ENCODE results near the gene ELANE.
A peak's percentile ranks its signal among the peaks of the same experiment; 100 is the strongest.
"Not testable (repeated sequence)": the region's sequence is repeated elsewhere in the genome, so short reads cannot be mapped to it uniquely, and the experiment has no call there.

Gene ELANE

GRCh38 chr19:879711-880438 lies 27.8 kb downstream of the ELANE start:
- H3K36me3 Mint-ChIP-seq: peaks cover 43 to 45% of the 10 kb centered on the region in 2 donors
- peaks cover 4 to 6% of the 10 kb centered on the region in 2 donors for H3K4me1 Mint-ChIP-seq
- H3K9me3 Mint-ChIP-seq: no peaks in the 10 kb centered on the region
- DNase-seq (no peak), ATAC-seq (replicated peaks) (no peak)
- no peak overlapping the region for H3K27ac Mint-ChIP-seq
- no peak overlapping the region for H3K4me3 Mint-ChIP-seq
- no peaks in the 10 kb centered on the region for H3K27me3 Mint-ChIP-seq

DNA sequence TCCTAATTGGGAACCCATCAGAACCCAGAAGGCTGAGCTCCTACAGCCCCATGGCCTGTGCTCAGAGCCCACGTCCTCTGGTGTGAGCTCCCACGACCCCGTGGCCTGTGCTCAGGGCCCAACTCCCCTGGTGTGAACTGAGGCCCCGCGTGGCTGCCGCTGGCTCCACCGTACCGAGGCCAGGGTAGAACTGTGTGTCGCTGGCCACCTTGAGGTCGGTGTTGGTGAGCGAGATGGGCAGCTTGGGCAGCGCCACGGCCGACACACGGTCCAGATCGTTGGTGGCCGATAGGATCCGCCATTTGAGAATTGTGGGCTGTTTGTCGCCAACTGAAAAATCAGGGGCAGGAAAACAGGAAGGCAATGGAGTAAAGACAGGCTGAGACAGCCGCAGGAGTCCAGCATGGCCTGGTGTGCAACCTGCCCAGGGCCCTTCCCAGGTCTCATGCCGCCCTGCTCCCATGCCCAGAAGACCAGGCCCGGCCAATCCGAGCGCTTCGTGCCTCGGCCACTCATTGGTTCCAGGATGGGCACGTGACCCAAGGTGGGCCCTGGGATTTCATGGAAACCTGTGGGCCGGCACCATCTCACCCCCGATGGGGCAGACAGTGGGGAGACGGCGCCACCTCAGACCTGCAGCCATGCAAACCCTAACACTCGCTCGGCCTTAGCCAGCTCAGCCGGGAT lies 29.4 kb downstream of the ELANE start:
- no peak for ATAC-seq (replicated peaks)
- DNase-seq: no peak

DNA sequence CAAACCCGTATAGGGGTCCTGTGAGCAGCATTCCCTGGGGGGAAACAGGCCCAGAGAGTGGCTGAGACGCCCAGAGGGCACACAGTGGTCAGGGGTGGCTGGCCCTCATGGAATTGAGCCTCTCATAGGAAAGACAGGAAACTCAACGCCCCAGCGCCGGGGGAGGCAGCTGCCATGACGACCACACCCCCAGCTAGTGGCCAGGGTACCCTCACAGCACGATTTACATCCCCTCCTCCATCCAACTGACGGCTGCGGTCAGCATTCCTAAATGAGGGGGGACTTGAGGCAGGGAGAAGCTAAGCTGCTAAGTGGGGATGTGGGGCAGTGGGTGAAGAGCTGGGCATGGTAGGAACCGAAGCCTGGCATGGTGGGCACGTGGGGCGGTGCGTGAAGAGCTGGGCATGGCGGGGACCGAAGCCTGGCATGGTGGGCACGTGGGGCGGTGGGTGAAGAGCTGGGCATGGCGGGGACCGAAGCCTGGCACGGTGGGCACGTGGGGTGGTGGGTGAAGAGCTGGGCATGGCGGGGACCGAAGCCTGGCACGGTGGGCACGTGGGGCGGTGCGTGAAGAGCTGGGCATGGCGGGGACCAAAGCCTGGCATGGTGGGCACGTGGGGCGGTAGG lies 30.9 kb downstream of the ELANE start:
- no peak for ATAC-seq (replicated peaks)
- no peak for DNase-seq
- Mint-ChIP-seq H3K4me1 (peaks cover 4 to 6% of the 10 kb centered on the region in 2 donors), H3K27me3 (no peaks in the 10 kb centered on the region), H3K4me3 (peak overlapping the region in 1 of 2 donors; percentile 22), H3K9me3 (no peaks in the 10 kb centered on the region), H3K27ac (no peak overlapping the region), H3K36me3 (peaks cover 41 to 43% of the 10 kb centered on the region in 2 donors)

More for the DNA sequence above, 29.4 kb downstream of the ELANE start:
- no peaks in the 10 kb centered on the region for H3K27me3 Mint-ChIP-seq
- H3K4me1 Mint-ChIP-seq: peaks cover 4 to 6% of the 10 kb centered on the region in 2 donors
- H3K9me3 Mint-ChIP-seq: no peaks in the 10 kb centered on the region
- peaks cover 38 to 41% of the 10 kb centered on the region in 2 donors for H3K36me3 Mint-ChIP-seq
- peak overlapping the region; percentile 14 for H3K27ac Mint-ChIP-seq
- H3K4me3 Mint-ChIP-seq: no peak overlapping the region

GRCh38 chr19:883661-884211 lies 31.6 kb downstream of the ELANE start:
- H3K4me1 Mint-ChIP-seq: peaks cover 4 to 9% of the 10 kb centered on the region in 2 donors
- H3K27me3 Mint-ChIP-seq: no peaks in the 10 kb centered on the region
- no peak overlapping the region for H3K27ac Mint-ChIP-seq
- DNase-seq (no peak), ATAC-seq (replicated peaks) (no peak)
- no peak overlapping the region for H3K4me3 Mint-ChIP-seq
- no peaks in the 10 kb centered on the region for H3K9me3 Mint-ChIP-seq
- H3K36me3 Mint-ChIP-seq: peaks cover 41 to 44% of the 10 kb centered on the region in 2 donors

DNA sequence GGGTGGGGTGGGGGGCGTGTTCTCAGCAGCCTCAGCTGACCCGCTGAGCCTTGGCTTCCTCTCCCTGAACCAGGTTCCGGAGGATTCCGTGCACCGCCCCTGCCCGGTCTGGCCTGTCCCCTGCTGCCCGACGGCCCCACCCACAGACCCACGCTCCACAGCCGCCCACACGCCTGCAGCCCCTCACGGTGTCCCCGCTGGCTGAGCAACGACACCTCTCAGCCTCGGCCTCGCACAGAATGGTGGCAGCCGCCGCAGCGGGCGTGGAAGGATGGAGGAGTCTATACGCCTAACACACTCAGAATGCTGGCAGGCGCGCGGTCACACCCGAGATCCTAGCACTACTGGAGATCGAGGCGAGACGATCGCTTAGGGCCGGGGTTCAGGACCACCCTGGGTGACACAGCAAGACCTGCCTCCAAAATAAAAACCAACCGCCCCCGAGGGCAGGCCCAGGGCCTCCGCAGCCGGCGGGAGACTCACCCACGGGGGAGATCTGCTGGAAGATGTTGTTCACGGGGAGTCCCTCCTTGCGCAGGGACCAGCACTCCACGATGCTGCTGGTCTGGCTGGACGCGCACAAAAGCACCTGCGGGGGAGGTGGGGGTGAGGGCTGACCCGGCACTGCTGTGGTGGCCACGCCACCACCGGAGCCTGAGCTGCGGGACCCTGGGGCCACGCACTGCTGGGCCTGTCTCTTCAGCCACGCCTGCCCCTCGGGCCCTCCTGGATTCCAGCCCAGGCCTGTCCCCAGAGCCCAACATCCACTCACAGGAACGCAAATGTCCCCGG lies 32.5 kb downstream of the ELANE start:
- ATAC-seq (replicated peaks) (no peak), DNase-seq (no peak)
- no peaks in the 10 kb centered on the region for H3K27me3 Mint-ChIP-seq
- H3K27ac Mint-ChIP-seq: peak overlapping the region; percentile 62
- peaks cover 38 to 44% of the 10 kb centered on the region in 2 donors for H3K36me3 Mint-ChIP-seq
- peaks cover 0 to 4% of the 10 kb centered on the region in 2 donors for H3K4me1 Mint-ChIP-seq
- no peaks in the 10 kb centered on the region for H3K9me3 Mint-ChIP-seq
- H3K4me3 Mint-ChIP-seq: no peak overlapping the region

GRCh38 chr19:885536-886224 lies 33.6 kb downstream of the ELANE start:
- Mint-ChIP-seq H3K27me3 (no peaks in the 10 kb centered on the region), H3K27ac (no peak overlapping the region), H3K36me3 (peaks cover 37 to 43% of the 10 kb centered on the region in 2 donors), H3K4me1 (peaks cover 0 to 4% of the 10 kb centered on the region in 2 donors), H3K4me3 (no peak overlapping the region), H3K9me3 (no peaks in the 10 kb centered on the region)
- ATAC-seq (replicated peaks) (no peak), DNase-seq (no peak)

DNA sequence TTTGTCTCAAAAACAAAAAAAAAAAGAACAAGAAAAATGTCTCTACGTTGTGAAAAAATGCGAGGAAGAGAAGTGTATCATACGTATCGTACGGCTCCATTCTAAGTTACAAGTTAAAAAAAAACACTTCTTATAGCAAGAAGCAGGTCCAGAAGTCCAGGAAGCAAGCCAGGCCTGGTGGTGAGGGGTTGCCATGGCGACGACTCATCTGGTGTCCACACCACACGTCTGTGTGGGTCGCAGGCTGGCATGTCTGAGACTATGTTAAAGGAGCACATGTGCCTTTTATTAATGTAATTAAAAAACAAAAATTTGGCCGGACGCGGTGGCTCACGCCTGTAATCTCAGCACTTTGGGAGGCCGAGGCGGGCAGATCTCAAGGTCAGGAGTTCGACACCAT lies 35.0 kb downstream of the ELANE start:
- H3K4me3 Mint-ChIP-seq: no peak overlapping the region
- no peak overlapping the region for H3K27ac Mint-ChIP-seq
- no peaks in the 10 kb centered on the region for H3K9me3 Mint-ChIP-seq
- peaks cover 25 to 30% of the 10 kb centered on the region in 2 donors for H3K36me3 Mint-ChIP-seq
- peaks cover 6 to 15% of the 10 kb centered on the region in 2 donors for H3K4me1 Mint-ChIP-seq
- H3K27me3 Mint-ChIP-seq: no peaks in the 10 kb centered on the region
- no peak for ATAC-seq (replicated peaks)
- no peak for DNase-seq

- H3K4me1 Mint-ChIP-seq: peaks cover 9 to 18% of the 10 kb centered on the region in 2 donors
- H3K36me3 Mint-ChIP-seq: peaks cover 24 to 26% of the 10 kb centered on the region in 2 donors
- DNase-seq: no peak
- no peaks in the 10 kb centered on the region for H3K27me3 Mint-ChIP-seq
- no peak overlapping the region for H3K27ac Mint-ChIP-seq
- no peaks in the 10 kb centered on the region for H3K9me3 Mint-ChIP-seq
- H3K4me3 Mint-ChIP-seq: no peak overlapping the region
- ATAC-seq (replicated peaks): no peak
Observed at GRCh38 chr19:887599-887998, 35.5 kb downstream of the ELANE start.

DNA sequence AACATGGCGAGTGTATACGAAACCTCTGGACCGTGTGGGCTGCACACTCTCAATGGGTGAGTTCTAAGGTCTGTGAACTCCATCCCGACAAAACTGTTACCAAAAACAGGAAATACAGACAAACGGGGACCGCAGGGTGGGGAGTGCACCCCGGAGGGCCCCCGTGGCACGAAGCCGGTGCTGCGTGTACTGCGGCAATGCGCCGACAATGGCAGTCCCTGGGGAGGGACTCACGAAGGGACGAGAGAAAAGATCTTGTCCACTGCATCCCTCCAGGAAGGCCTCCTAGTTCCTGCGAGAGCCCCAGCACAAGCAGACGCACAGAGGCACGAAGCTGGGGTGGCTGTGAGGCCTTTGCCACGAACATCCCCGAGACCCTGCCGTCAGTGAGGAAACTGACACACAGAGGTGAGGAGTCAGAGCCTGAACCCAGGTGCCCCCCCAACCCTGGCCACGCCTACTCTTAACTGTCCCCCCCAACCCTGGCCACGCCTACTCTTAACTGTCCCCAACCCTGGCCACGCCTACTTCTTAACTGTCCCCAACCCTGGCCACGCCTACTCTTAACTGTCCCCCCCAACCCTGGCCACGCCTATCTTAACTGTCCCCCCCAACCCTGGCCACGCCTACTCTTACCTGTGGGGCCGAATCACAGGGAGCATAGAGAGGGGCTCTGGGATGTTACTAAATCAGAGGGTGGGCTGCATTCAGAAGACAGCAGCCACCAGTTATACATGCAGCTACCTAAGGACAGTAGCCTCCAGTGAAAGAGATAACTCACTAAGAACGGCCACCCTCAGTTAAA lies 36.7 kb downstream of the ELANE start:
- Mint-ChIP-seq H3K4me3 (no peak overlapping the region), H3K9me3 (no peaks in the 10 kb centered on the region), H3K4me1 (peaks cover 12 to 27% of the 10 kb centered on the region in 2 donors), H3K27me3 (no peaks in the 10 kb centered on the region), H3K27ac (no peak overlapping the region), H3K36me3 (peaks cover 22 to 27% of the 10 kb centered on the region in 2 donors)
- DNase-seq (no peak), ATAC-seq (replicated peaks) (no peak)

- DNase-seq (no peak), ATAC-seq (replicated peaks) (no peak)
- Mint-ChIP-seq H3K4me3 (no peak overlapping the region), H3K4me1 (peaks cover 12 to 31% of the 10 kb centered on the region in 2 donors), H3K36me3 (peaks cover 15 to 23% of the 10 kb centered on the region in 2 donors), H3K27me3 (no peaks in the 10 kb centered on the region), H3K9me3 (no peaks in the 10 kb centered on the region), H3K27ac (no peak overlapping the region)
Observed at GRCh38 chr19:889662-890295, 37.7 kb downstream of the ELANE start.

DNA sequence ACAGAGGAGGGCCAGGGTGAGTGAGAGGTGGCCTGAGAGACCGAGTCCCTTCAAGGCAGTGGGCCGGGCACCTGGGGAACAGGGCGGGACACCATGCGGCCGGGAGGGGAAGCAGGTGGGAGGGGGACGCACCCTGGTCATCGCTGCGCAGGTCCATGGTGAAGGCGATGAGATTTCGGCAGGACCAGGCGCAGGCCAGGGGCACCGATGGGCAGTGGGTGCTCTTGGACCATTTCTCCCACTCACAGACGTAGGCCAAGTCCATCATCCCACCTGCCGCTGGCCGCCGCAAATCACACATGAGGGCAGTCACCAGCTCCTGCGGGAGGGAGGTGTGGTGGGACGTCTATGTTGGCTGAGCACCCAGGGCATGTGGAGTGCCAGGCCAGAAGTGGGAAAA lies 38.7 kb downstream of the ELANE start:
- DNase-seq (no peak), ATAC-seq (replicated peaks) (no peak)
- H3K27ac Mint-ChIP-seq: no peak overlapping the region
- no peaks in the 10 kb centered on the region for H3K9me3 Mint-ChIP-seq
- H3K27me3 Mint-ChIP-seq: no peaks in the 10 kb centered on the region
- peaks cover 14 to 31% of the 10 kb centered on the region in 2 donors for H3K4me1 Mint-ChIP-seq
- peaks cover 11 to 20% of the 10 kb centered on the region in 2 donors for H3K36me3 Mint-ChIP-seq
- H3K4me3 Mint-ChIP-seq: peak overlapping the region; percentile 59 to 78

DNA sequence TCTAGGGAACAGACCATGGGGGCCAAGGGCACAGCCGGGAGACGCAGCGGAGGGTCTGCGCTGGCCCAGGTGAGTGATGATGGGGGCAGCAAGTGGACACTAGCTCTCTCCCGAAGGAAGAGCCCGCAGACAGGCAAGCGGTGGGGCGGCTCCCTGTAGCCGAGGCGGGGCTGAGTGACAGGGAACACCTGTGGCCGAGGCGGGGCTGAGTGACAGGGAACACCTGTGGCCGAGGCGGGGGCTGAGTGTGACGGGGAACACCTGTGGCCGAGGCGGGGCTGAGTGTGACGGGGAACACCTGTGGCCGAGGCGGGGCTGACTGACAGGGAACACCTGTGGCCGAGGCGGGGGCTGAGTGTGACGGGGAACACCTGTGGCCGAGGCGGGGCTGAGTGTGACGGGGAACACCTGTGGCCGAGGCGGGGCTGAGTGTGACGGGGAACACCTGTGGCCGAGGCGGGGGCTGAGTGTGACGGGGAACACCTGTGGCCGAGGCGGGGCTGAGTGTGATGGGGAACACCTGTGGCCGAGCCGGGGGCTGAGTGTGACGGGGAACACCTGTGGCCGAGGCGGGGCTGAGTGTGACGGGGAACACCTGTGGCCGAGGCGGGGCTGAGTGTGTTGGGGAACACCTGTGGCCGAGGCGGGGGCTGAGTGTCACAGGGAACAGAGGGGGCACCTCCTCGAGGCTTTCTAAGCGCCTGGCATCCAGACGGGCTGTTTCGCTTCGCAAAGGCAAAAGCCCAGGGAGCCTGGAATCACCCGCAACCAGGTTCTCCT lies 39.5 kb downstream of the ELANE start:
- H3K27me3 Mint-ChIP-seq; DNase-seq; H3K9me3 Mint-ChIP-seq; ATAC-seq (replicated peaks): not testable (repeated sequence)
- H3K27ac Mint-ChIP-seq: peak overlapping the region; percentile 80
- H3K36me3 Mint-ChIP-seq: peaks cover 18 to 27% of the 10 kb centered on the region in 2 donors
- H3K4me3 Mint-ChIP-seq: peak overlapping the region; percentile 89 to 95
- peaks cover 18 to 38% of the 10 kb centered on the region in 2 donors for H3K4me1 Mint-ChIP-seq

Measured in stimulated activated naive B cell treated with anti-CD40 and anti-IgM and Interleukin-4, amounts not matched to agents 10 μg/mL and 1 μg/mL and 100 μg/mL, for 72 hours (primary cell).